GM19328 (cell line): ENCODE results near the gene ADGRD1.

Experiments used
- ATAC-seq: cut with Tn5 transposase; IDR thresholded peaks from one replicate; pipeline ENCODE4 v1.9.1; 2021; ENCODE audit warnings: mild to moderate bottlenecking, moderate library complexity; ENCODE audit not compliant: unreplicated experiment

The ADGRD1 gene

DNA sequence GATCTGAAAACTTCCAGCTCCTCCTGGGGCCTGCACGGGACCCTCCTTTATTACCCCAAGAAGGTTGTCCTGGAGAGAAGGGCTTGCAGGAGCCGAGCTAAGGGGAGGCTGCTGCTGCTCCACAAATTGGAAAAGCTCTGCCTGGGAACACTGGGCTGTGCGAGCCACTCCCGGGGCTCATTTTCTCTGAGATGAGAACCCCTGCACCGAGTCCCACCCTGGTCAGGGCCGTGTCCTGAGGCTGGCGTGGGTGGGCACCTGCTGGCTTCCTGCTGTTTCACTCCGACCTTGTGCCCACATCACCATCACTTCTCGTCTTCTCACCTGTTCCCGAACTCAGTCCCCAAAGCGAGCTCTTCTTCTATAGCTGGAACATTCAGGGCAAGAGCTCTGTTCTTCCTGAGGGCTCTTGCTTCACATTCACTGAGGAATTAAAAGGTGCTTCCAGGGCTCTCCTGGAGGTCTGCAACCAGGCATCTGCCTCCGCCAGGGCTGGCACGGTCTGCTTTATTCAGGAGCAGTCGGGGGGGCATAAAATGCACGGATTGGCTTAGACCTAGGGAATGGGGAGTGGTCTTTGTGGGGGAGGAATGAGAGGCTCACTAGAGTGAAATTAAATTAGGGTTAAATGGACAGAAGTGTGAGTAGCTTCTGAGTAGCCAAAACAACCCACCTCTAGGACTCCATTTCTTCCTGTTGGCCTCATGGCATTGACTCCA lies 98.5 kb downstream of the ADGRD1 start:
- ATAC-seq: no peak

DNA sequence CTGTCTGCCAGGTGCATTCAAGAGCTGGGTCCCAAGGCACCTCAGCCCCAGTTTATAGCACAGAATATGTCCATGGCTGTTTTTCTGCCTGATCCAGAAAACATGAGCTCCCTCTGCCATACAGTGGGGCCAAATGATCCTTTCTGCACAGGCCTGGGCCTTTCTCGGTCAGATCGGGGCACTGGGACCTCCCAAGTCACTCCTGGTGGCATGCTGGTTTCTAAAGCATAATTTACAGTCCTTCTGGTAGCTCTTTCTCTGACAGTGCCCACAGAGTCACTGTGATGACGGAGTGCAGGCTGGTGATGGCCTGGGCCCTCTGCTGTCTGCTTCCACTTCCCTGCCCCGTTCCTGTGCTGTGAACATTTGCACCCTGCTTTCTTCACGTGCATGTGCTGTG lies 99.2 kb downstream of the ADGRD1 start:
- no peak for ATAC-seq

DNA sequence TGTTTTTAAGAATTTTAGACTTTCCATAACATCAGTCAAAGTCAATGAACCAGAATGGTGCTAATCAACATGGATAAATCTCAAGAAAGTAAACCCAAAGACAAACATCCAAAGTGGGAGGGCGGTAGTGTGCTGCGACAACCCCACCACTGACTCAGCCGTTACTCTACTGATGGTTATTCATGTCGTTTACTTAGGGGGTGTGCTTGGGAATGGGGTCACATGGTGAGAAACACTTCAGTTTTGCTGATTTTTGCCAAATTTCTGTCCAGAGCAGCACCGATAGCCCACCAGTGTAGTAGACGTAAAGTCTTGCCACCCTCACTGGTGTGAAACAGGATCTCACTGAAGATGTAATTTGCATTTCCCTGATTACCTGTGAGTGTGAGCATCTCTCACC lies 99.9 kb downstream of the ADGRD1 start:
- ATAC-seq: no peak

DNA sequence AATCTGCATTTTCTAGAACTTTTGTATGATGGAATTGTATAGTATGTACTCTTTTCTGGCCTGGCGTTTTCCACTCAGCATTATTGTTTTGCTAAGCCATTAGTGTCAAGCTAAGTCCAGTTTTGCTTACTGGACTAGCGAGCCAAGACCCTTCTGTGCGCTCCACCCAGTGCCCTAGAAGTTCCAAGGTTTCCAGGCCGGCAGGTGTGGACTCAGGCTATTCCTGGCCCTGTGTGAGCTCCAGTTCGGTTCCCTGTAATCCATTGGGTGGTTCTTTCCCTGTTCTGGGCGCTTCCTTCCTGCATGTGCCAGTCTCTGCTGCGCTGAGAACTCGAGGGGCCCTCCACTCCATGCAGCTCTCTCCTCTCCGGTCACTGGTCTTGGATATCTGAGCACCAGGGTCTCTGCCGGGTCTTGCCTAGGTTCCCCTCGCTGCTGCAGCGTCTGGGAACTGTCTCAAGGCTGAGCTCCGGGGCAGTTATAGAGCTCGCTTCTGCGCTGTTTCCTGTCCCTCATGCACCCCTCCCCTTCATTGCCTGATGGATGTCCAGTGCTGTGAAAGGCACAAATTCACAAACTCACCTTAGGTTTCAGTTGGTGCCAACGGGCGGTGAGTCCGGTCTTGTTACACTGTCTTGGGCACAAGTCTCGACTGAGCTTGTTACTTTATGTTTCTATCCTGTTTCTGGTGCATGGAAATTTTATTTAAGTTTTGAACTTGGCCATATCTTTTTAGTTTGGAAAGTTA lies 100.8 kb downstream of the ADGRD1 start:
- no peak for ATAC-seq

DNA sequence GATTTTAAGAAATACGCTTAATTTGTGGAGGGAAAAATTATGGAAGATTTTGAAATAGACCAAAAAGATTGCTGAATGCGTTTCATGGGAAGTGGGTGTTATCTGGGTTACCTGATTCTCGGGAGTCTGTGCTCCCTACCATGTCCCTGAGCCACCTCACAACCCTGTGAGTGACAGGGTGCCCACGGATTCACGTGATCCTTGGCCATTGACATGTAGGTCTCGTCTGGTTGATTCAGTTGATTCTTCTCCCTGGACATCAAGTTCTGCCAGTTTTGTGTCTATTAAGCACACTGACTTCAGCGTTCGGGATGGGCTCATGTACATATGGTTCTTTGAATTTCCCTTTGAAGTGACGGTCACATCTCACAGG lies 101.4 kb downstream of the ADGRD1 start:
- ATAC-seq: no peak

DNA sequence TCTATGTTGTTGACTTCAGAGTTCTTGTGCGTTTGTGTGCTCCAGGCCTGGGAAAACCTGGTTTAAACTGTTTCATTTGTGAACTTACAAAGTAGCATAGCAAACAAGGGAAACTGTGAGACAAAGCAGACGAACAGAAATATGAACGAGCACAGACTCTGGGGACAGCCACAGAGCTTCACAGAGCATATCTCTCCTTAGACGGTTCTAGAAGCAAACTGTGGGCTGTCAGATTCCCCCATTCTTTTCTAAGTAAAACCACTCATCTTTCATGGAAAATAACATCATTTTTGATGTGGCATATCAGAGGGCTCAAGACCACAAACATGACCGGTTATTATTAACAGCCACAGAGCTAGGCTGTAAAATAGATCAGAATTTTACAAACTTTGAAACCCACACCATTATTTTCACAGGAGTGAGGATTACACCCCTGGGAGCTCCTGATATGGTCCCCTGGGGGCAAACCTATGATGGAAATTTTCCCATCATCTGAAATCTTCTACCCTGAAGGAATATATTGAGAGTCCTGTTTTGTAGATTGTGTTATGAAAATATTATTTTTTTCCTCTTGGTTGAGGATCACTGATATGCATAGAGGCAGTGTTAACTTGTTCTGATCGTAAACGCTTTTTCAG lies 102.0 kb downstream of the ADGRD1 start:
- no peak for ATAC-seq

DNA sequence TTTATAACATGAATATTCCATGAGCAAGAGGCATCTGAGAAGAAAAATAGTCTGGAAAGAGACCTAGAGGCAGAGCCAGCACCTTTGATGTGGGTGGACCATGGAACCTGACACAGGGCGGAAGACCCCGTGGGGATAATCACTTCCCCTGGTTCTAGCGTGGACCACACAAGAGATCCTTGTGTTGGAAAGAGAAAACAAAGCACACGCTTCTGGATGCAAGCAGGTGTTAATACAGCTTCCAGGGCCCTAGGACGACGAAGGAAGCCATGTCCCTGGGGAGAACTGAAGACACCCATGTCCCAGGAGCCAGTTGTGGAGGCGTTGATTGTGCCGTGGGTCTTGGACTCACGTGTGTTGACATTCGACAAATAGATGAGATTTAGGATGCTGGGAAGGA lies 102.9 kb downstream of the ADGRD1 start:
- ATAC-seq: no peak

DNA sequence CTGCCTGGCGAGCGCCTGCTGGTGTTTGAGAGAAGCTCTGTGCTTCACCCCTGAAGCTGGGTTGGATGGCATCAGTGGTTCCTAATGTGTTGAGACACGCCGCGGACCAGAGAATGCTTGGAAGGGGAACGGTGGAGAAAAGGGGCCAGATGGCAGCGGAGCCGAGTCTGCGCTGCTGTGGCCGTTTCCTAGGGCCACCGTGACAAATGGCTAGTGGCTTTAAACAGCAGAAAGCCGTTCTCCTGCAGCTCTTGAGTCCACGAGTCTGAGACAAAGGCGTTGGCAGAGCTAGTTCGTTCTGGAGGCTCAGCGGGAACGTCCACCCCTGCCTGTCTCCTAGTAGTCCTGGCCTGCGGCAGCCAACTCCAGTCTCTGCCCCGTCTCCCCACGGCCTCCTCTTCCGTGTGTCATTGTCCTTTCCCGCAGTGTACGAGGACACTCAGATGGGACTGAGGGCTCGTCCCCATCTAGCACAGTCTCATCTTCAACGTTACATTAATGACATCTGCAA lies 103.6 kb downstream of the ADGRD1 start:
- no peak for ATAC-seq

DNA sequence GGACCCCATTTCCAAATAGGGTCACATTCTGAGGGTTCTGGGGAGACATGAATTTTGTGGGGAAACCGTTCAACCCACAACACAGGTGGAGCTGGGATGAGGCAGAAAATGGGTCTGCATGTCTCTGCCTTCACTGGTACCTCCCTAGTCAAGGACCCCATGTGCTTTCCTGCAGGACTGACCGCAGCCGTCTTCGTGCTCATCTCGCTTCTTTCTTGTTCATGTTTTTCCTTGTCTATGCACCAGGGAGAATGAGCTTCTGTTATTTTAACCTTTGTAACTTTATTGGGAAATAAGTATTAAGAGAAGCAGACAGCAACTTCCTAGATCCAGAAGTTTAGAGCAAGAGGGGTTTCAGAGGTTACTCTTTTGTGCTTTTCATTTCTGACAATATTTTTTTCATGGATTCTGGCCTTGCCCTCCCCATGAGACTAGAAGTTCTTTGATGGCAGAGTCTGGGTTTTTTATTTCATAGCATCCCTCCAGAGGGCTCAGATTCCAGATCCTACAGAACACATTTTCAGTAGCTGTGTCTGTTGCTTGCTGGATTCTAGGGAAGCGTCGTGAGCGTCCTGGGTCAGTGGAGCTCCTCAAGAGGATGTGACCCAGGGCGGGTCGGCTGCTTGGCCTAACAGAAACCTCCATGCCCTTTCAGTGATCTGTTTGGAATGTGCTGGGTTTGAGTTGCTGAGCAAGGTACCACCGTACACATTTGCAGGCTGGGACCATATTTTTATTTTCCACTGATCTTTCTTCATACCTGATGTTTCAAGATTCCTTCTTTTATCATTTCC lies 104.2 kb downstream of the ADGRD1 start:
- ATAC-seq: no peak

DNA sequence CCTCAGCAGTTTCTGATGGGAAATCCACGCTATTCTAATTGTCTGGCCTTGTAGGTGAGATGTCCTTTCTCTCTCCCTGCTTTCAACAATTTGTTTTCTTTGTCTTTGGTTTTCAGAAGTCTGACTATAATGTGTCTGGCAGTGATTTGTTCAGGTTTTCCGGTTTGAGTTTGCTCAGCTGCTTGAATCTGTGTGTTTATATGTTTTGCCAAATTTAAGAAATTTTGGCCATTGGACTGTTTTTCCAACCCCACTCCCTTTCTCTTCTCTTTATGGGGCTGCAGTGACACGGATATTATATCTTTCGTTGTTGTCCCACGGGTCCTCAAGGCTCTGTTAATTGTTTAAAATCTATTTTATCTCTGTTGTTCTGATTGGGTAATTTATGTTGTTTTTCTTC lies 105.0 kb downstream of the ADGRD1 start:
- no peak for ATAC-seq

DNA sequence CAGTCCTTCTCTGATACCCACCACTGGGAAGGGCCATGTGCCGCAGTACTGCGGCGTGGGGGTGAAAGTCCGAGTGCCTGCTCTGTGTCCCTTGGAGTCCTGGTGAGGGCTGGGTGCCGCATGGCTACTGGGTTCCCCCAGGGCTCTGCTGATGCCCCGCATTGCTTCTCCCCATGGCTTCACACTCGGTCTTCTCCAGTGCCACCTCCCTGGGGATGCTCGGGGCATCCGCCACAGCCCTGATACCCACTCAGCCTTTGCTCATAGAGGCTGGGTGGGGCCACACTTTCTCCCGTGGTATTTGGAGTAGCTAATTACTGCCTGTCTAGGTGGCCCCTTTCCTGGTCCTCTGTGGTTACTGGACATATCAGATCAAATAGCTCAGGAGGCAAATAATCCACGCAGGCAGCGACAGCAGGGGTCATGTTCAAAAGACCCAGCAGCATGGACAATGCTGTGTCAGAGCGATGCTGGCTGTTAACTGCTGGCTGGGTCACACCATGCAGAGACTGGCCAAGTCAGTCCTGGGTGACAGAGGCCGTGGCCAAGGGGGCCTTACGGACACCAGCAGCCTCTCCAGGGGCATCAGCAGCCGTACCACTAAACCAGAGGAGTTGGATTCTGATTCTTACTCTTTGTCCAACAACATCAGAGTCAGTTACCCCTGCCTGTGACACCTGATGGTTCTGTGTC lies 106.5 kb downstream of the ADGRD1 start:
- no peak for ATAC-seq

DNA sequence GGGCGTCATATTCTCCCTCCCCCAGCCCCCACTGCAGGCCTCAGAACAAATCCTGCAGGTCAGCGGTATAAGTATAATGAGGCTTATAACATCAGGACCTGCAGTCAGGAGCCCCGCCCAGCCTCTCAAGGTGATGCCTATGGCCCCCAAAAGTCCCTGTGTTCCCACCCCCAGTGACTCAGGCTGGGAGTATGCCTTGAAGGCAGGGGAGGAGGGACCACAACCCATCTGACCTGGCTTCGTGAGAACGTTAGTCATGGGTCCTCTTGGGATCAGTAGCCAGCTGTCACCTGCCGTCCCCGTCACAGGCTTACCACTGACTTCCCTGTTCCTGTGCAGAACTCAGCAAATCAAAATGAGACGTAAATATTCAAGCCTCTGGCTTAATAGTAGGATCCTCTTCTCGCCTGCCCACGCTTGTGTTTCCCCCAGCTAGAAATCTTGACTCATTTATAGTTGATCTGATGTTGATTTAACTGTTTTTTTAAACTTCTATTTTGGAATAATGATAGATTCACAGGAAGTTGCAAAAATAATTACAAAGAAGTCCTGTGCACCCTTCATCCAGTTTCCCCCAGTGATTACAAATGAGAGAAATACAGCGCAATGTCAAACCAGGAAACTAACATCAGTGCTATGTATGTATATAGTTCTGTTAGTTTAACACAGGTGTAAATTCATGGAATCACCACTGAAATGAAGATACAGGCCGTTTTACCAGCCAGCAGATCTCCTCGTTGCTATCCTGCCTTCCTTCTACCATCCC lies 107.5 kb downstream of the ADGRD1 start:
- no peak for ATAC-seq

DNA sequence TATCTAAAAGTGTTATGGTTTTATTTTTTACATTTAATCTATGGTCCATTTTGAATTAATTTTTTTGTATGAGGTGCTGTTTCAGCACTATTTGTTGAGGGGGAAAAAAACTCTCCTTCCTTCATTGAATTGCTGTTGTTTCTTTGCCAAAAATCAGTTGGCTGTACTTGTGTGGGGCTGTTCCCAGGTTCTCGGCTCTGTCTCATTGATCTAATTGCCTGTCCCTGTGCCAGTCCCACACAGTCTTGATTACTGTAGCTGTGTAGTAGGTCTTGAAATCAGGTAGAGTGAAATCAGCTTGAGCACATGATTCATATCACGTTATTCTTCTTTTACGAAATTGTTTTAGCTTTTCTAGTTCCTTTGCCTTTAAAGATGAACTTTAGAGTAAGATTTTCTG lies 109.7 kb downstream of the ADGRD1 start:
- no peak for ATAC-seq

DNA sequence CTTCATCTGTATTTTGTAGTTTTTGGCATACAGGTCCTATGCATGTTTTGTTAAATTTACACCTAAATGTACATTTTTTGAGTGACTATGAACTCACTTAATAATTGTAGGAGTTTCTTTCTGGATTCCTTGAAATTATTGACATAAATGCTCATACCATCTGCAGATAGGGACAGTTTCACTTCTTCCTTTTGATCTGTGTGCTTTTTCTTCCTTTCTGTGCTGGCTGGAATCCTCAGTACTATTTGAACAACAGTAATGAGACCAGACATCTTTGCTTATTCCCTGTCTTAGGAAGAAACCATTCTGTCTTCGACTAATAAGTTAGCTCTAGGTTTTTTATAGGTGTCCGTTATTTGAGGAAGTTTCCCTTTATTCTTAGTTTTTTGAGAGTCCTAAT lies 110.3 kb downstream of the ADGRD1 start:
- no peak for ATAC-seq

DNA sequence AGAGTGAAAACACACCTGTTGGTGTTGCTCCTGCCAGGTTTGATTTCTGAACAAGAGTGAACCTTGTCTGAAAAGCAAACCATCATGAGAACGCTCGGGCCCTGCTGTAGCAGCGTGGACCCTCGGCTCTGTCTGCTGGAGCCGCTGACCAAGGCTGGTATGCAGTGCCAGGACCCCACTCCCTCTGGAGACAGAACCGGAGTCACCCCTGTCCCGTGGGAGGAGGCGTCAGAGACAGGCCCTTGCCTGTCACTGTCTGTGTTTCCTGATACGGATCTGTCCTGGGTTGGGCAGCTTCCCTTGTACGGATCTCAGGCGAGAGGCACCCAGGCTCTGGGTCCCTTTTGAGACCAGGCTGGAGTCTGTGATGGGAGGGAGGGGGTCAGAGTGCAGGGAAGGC lies 111.6 kb downstream of the ADGRD1 start:
- no peak for ATAC-seq

DNA sequence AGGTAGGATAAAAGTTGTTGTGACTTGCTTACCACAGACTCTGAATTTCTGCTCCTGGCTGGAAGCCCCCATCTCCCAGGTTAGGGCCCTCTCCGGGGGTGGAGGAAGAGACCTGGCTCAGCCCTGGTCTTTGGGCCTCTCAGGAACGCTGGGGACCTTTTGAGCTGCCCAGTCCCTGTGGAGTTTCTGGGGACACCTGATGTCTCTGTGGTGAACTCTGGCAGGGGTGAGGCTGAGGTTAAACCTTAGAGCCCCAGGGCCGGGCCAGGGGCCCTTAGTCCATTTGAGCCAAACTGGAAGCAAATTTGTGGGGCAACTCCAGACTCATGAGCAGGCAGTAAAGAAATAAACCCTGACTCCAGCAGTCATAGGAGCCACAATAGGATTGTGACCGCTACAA lies 112.1 kb downstream of the ADGRD1 start:
- no peak for ATAC-seq

DNA sequence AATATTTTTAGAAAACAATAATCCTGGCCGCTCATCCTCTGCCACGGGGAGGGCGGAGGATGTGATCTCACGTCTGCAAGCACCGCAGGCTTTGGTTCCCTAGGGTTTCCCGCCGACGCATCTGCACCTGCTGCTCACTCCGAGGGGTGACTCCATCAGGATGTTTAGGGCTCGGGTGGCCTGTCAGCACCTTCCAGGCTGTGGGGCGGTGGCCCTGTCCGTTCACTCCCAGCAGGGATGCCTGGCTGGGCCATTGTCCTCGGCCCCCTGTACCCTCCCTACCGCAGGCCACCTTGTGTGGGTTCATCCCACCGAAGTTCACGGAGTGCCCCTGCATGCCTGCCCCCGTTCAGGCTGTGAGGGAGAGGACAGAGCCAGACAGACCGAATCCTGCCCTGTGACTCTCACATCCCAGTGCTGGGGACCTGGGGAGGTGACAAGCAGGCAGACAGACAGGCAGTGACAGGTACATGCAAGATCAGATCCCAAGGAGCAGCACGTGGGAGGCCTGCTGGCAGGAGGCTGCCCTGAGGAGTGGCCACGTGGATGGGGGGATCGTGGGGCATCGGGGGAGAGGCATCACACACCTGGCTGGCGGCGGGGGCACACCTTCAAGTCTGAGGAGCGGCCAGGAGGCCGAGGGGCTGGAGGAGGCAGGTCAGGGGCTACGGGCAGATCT lies 112.6 kb downstream of the ADGRD1 start:
- no peak for ATAC-seq

DNA sequence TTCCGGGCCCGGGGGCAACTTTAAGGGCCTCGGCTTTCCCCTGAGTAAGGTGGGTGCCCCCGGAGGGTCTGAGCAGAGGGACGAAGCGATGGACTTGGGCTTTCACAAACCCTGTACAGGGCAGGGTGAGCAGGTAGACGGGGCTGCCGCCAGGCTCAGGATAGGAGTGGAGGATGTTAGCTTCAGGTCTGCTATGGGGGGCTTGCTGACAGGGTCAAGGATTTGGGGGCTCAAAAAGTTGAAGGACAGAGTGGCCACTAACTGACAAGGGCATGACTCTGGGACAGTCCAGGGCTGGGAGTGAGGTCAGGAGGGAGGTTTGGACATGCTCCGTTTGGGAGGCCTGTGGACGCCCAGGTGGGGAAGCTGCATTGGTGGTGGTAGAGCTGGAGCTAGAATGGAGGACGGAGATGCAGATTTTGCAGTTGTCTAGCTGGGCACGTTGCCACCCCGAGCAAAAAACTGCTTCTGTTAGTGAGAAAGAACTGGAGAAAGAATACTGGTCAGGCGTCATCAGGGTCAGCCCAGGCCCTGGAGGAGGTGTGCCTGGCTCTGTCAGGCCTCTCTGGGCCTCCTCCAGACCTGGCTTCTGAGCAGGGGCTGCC lies 113.3 kb downstream of the ADGRD1 start:
- ATAC-seq: no peak
